Cardiac fibroblast (primary cell): Measurements from ENCODE around the gene NDOR1.

Experiments used
- DNase-seq, 2 donors: peaks; one replicate each; pipeline versions ENCODE4 v3.0.0 to v3.0.0-alpha.2; 2010; ENCODE audit warnings: low read depth in 2 of 2
- H3K4me3 ChIP-seq, 2 donors: replicated peaks in 1 of 2; 1 replicate in 1 of 2; 2 replicates in 1 of 2; pipeline ENCODE4 v1.5.1; 2011; ENCODE audit warnings: low read depth in 2 of 2, low read length in 2 of 2, mild to moderate bottlenecking in 2 of 2, moderate library complexity in 1 of 2
- CTCF ChIP-seq: IDR thresholded peaks from one replicate; pipeline ENCODE4 v1.5.1; 2011; ENCODE audit warnings: low read depth, mild to moderate bottlenecking, low read length, inconsistent platforms

The NDOR1 gene

GRCh38 chr9:137178939-137179630 is 26.4 kb upstream of the NDOR1 start:
- no peak for TF ChIP-seq CTCF
- H3K4me3 ChIP-seq, result no peak overlapping the region
- DNase-seq, result no peak

DNA sequence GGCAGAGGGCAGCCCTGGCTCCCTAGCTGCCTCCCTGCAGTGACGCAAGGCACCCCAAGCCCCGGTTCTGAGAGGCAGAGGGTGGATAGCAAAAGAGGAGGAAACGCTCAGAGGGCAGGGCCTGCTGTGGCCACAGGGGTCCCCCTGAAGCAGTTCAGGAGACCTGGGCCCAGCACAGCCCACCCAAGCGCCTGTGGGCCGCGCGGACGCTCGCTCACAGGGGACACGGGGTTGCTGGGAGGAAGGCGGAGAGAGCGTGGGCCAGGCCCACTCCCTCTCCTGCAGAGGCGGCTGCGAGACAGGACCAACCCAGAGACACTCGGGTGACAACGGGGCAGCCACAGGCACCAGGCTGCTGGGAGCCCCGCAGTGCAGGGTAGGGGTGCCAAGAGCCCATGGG is 25.7 kb upstream of the NDOR1 start:
- no peak for TF ChIP-seq CTCF
- no peak overlapping the region for H3K4me3 ChIP-seq
- DNase-seq, result no peak

DNA sequence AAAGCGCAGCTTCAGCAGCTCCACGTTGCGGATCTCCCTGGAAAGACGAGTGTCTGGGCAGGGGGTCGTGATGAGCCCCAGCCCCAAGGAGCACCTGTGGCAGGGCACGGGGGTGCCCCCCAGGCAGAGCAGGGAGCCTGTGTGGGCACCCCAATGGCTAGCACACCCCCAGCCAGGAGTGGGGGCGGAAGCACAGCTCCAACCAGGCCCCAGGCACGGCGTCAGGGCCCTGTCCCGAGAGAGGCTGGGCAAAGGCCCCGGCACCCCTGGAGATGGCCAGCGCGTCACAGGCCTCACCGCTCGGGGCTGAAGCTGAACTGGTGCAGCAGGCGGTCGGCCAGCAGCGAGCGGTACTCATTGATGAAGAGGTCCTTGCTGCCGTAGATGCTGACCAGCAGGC is 25.0 kb upstream of the NDOR1 start:
- no peak for DNase-seq
- TF ChIP-seq CTCF, result no peak
- H3K4me3 ChIP-seq, result no peak overlapping the region

DNA sequence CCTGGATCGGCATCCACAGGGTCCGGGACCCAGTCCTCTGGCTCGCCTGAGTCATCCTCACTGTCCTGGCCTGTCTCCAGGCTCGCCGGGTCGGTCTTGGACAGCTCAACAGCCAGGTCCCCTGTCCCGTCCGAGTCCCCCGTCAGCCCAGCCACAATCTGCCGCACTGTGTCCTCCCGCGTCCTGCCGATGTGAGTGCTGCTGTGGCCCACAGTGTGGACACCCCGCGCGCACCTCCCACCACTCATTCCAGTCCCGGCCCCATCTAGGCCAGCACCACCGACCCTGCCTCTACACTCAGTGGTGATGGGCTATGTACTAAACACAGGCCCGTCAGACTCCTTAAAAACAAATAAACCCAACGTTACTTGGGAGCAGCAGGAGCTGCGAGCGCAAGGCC is 23.8 kb upstream of the NDOR1 start:
- TF ChIP-seq CTCF, result no peak
- no peak for DNase-seq
- H3K4me3 ChIP-seq, result no peak overlapping the region

DNA sequence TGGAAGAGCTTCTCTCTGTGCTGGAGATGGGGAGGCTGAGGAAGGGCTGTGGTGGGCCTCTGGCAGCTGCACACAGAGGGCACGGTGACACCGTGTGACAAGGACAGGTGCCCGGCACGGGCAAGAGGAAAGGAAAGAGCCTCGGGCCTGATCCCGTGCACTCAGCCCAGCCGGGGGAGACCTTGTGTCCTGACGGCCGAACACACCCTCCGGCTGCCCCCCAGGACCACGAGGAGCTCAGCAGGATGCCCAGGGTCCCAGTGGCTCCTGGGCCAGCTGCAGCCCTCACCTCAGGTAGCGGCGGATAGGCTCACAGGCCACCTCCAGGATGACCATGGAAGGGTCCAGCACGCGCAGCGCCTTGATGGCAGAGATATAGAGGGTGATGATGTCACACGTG is 22.7 kb upstream of the NDOR1 start:
- TF ChIP-seq CTCF, result no peak
- DNase-seq, result no peak

DNA sequence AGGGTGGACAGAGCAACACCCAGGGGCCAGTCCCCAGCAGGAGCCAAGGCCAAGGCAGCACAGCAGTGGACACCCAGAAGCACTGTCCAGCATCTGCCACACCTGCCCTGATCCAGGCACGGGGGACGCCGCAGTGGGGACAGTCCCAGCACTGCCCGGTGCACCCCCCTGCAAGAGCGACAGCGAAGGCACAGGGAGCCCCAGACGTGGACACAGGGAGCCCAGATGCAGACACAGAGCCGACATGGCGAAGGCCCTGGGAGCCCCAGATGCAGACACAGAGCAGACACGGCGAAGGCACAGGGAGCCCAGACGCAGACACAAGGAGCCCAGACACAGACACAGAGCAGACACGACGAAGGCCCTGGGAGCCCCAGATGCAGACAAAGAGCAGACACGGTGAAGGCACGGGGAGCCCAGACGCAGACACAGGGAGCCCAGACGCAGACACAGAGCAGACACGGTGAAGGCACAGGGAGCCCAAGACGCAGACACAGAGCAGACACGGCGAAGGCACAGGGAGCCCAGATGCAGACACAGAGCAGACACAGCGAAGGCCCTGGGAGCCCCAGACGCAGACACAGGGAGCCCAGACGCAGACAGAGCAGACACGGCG is 21.4 kb upstream of the NDOR1 start:
- TF ChIP-seq CTCF, result no peak

More for the DNA sequence above, 22.7 kb upstream of the NDOR1 start:
- H3K4me3 ChIP-seq, result no peak overlapping the region

More for the DNA sequence above, 21.4 kb upstream of the NDOR1 start:
- DNase-seq, result no peak
- H3K4me3 ChIP-seq, result no peak overlapping the region
